ENCODE measurements around the gene FAM163B.
"Not testable (repeated sequence)": the region's sequence is repeated elsewhere in the genome, so short reads cannot be mapped to it uniquely, and the experiment has no call there.

FAM163B gene

GRCh38 chr9:133639613-133640012 is 30.4 kb upstream of the FAM163B start:
- DNase-seq: no peak

- no peak for DNase-seq
Observed at GRCh38 chr9:133638711-133639110, 29.5 kb upstream of the FAM163B start.

- DNase-seq: no peak
Observed at GRCh38 chr9:133638076-133638475, 28.9 kb upstream of the FAM163B start.

- DNase-seq: no peak
Observed at GRCh38 chr9:133637451-133638055, 28.4 kb upstream of the FAM163B start.

- no peak for DNase-seq
Observed at GRCh38 chr9:133636902-133637301, 27.7 kb upstream of the FAM163B start.

- DNase-seq: no peak
Observed at GRCh38 chr9:133635533-133636531, 26.6 kb upstream of the FAM163B start, which contains the start of gene DBH. Gene DBH (plus strand): TSS chr9:133636363. CDS start chr9:133636372, 9 bp downstream.

- DNase-seq: no peak
Observed at GRCh38 chr9:133635098-133635497, 25.9 kb upstream of the FAM163B start.

GRCh38 chr9:133634081-133634691 is 25.0 kb upstream of the FAM163B start:
- DNase-seq: no peak

GRCh38 chr9:133633681-133634080 is 24.5 kb upstream of the FAM163B start:
- no peak for DNase-seq

GRCh38 chr9:133632806-133633680 is 23.9 kb upstream of the FAM163B start:
- no peak for DNase-seq

GRCh38 chr9:133631111-133631510 is 21.9 kb upstream of the FAM163B start:
- no peak for DNase-seq

GRCh38 chr9:133629221-133630110 is 20.3 kb upstream of the FAM163B start:
- no peak for DNase-seq

GRCh38 chr9:133628766-133629165 is 19.6 kb upstream of the FAM163B start:
- DNase-seq: no peak

- no peak for DNase-seq
Observed at GRCh38 chr9:133627341-133627740, 18.2 kb upstream of the FAM163B start.

- DNase-seq: not testable (repeated sequence)
Observed at GRCh38 chr9:133626008-133626407, 16.8 kb upstream of the FAM163B start.

- no peak for DNase-seq
Observed at GRCh38 chr9:133622555-133622954, 13.4 kb upstream of the FAM163B start.

- no peak for DNase-seq
Observed at GRCh38 chr9:133621725-133622267, 12.6 kb upstream of the FAM163B start.

- peak in 4 of 5 donors; percentile 39 to 61 (median 46) for DNase-seq
Observed at GRCh38 chr9:133619791-133620190, 10.6 kb upstream of the FAM163B start.

- DNase-seq: no peak
Observed at GRCh38 chr9:133618726-133619125, 9.5 kb upstream of the FAM163B start.

GRCh38 chr9:133616643-133617405 is 7.6 kb upstream of the FAM163B start:
- DNase-seq: no peak

All from T-helper 1 cell (primary cell).